Thyroid gland (tissue), 4 donors: ENCODE data around the gene HOXD8. TPM values are rescaled to one million over a fixed set of nuclear protein-coding genes. Genes with fewer than 3 reads are reported as not detected.

Source experiments
- DNase-seq, 2 donors: peaks; one replicate each; pipeline ENCODE4 v3.0.0-alpha.2; 2019
- H3K27ac ChIP-seq, 3 donors: fragments of 200-600 bp; sonication (generic); 1 replicate in 2 of 3; 2 replicates in 1 of 3; pipeline ENCODE4 v1.5.1; 2016 to 2019; ENCODE audit warnings: mild to moderate bottlenecking in 1 of 3, moderate library complexity in 1 of 3
- H3K27me3 ChIP-seq: fragments of 200-600 bp; sonication (generic); one replicate; pipeline ENCODE4 v1.5.1; 2019
- H3K36me3 ChIP-seq, 2 donors: fragments of 200-600 bp; sonication (generic); one replicate each; pipeline ENCODE4 v1.5.1; 2016 to 2019
- H3K4me1 ChIP-seq, 2 donors: fragments of 200-600 bp; sonication (generic); one replicate each; pipeline ENCODE4 v1.5.1; 2017 to 2019
- H3K4me3 ChIP-seq, 3 donors: fragments of 200-600 bp; sonication (generic); replicated peaks in 1 of 3; 1 replicate in 2 of 3; 2 replicates in 1 of 3; pipeline ENCODE4 v1.5.1; 2016; ENCODE audit warnings: mild to moderate bottlenecking in 1 of 3
- H3K9me3 ChIP-seq: fragments of 200-600 bp; sonication (generic); one replicate; pipeline ENCODE4 v1.5.1; 2017
- CTCF ChIP-seq, 6 experiments: fragments of 200-600 bp in 3 of 6; fragments of 450-650 bp in 3 of 6; sonication (generic) in 3 of 6; IDR thresholded peaks; one replicate each; pipeline ENCODE4 v1.5.1; 2016 to 2019; ENCODE audit warnings: antibody characterized with exemption in 6 of 6, mild to moderate bottlenecking in 2 of 6, inconsistent platforms in 1 of 6, moderate library complexity in 1 of 6
- POLR2A ChIP-seq, 2 donors: fragments of 450-650 bp; IDR thresholded peaks; one replicate each; pipeline ENCODE4 v1.6.1; 2017; ENCODE audit warnings: antibody characterized with exemption in 2 of 2, mild to moderate bottlenecking in 2 of 2, moderate library complexity in 1 of 2
- WGBS, 2 donors: methylation state at CpG; one replicate each; pipeline ENCODE4 v1.1.5; 2017; 5-methylcytosine and 5-hydroxymethylcytosine counted together
- intact Hi-C: fragments of 100-400 bp; cut with DNase I; formaldehyde crosslinking; loops from one replicate; pipeline ENCODE4 v1.15.1; 2023
- microRNA counts, 2 donors: library from miRNA; unstranded; fragments of <30 nt; microRNA quantifications; one replicate each; lab custom pipeline; 2016 to 2017
- microRNA-seq: library from miRNA; unstranded; fragments of <30 nt; microRNA quantifications from one replicate; pipeline ENCODE4, GENCODE V29; 2016
- small RNA-seq: library from RNA; depleted of rRNA; stranded (forward); fragments of <200 nt; gene quantifications from one replicate; pipeline ENCODE3, GENCODE V24; 2016
- total RNA-seq, 4 donors: library from RNA; depleted of rRNA; stranded (reverse); fragments of >200 nt; gene quantifications; one replicate each; pipeline ENCODE4 v1.2.3, GENCODE V29; 2016

The HOXD8 gene
- total RNA-seq, 4 donors from 2014 or later: 4.1 to 24.9 (median 9.9) TPM

GRCh38 chr2:176178757-176179295, 49.3 kb downstream of the HOXD8 start:
- no peaks in the 10 kb centered on the region for H3K36me3 ChIP-seq
- peaks cover 38% of the 10 kb centered on the region for H3K27me3 ChIP-seq
- WGBS, 2 donors: 26 to 31% methylated on average over 7 of the region's 7 CpGs
- TF ChIP-seq POLR2A (IDR thresholded peaks at IDR 0.05) (no peak), CTCF (IDR thresholded peaks at IDR 0.05) (no peak)
- H3K27ac ChIP-seq: no peak overlapping the region
- no peak overlapping the region for H3K4me3 ChIP-seq
- no peak for DNase-seq
- H3K4me1 ChIP-seq: peaks cover 7 to 8% of the 10 kb centered on the region in 2 donors
- H3K9me3 ChIP-seq: no peaks in the 10 kb centered on the region
- intact Hi-C loops: no loop called here

GRCh38 chr2:176181551-176181950, 52.0 kb downstream of the HOXD8 start:
- TF ChIP-seq POLR2A (IDR thresholded peaks at IDR 0.05) (no peak), CTCF (IDR thresholded peaks at IDR 0.05) (no peak)
- no peak overlapping the region for H3K4me3 ChIP-seq
- peaks cover 11% of the 10 kb centered on the region for H3K27me3 ChIP-seq
- H3K4me1 ChIP-seq: peaks cover 7 to 8% of the 10 kb centered on the region in 2 donors
- H3K9me3 ChIP-seq: no peaks in the 10 kb centered on the region
- H3K36me3 ChIP-seq: no peaks in the 10 kb centered on the region
- 67 to 68% methylated on average over 3 of the region's 3 CpGs for WGBS, 2 donors
- intact Hi-C loops: no loop called here
- H3K27ac ChIP-seq: no peak overlapping the region
- no peak for DNase-seq

MicroRNA genes within 50 kb of the gene (microRNA counts, 767-probe panel; counts per million panel counts)
- 2,712 to 4,256 counts per million in 2 donors for microRNA hsa-miR-10b-5p (lab: Ali Mortazavi, UCI)

Small RNAs within 50 kb of the gene (microRNA-seq; reads per million reads assigned to microRNA genes)
- 5,733 reads per million, percentile 91 among the genes with 10 or more reads in this experiment for gene MIR10B

Small RNAs within 50 kb of the gene (small RNA-seq; reads per million reads assigned to genes)
- gene MIR10B: 21,101 reads per million, percentile 100 among the genes with 10 or more reads in this experiment

Other genes starting within 250 kb of the HOXD8 start
- gene LNPK, start 127.4 kb upstream of the HOXD8 start, total RNA-seq: 10 to 100 TPM; 18.9 to 48.1 (median 20.2) TPM
- gene EVX2, start 45.7 kb upstream of the HOXD8 start, total RNA-seq: not detected
- gene HOXD13, start 37.0 kb upstream of the HOXD8 start, total RNA-seq: not detected
- not detected for gene HOXD12, start 29.9 kb upstream of the HOXD8 start, total RNA-seq
- gene HOXD11, start 22.4 kb upstream of the HOXD8 start, total RNA-seq: not detected
- under 1 TPM in 2 of 4 donors, not detected in 2; 0.33 to 0.54 TPM for gene HOXD10, start 12.9 kb upstream of the HOXD8 start, total RNA-seq
- 1 to 10 TPM in 3 of 4 donors, under 1 TPM in 1; 0.83 to 3.9 (median 2.3) TPM for gene HOXD9, start 7.0 kb upstream of the HOXD8 start, total RNA-seq
- 1 to 10 TPM; 1.6 to 4.8 (median 3.3) TPM for gene HOXD4, start 21.8 kb downstream of the HOXD8 start, total RNA-seq
- gene HOXD3, start 27.6 kb downstream of the HOXD8 start, total RNA-seq: 1 to 10 TPM in 3 of 4 donors, under 1 TPM in 1; 0.75 to 5.0 (median 3.1) TPM
- gene HOXD1, start 59.0 kb downstream of the HOXD8 start, total RNA-seq: under 1 TPM in 2 of 4 donors, not detected in 2; 0.11 to 0.40 TPM
- 10 to 100 TPM; 23.4 to 42.0 (median 33.7) TPM for gene MTX2, start 139.7 kb downstream of the HOXD8 start, total RNA-seq